Natural killer cell treated with Interleukin-12 subunit alpha and Interleukin-12 subunit beta and Interleukin-15 and Interleukin-18, amount 100 ng/mL, for 72 hours (primary cell): ENCODE measurements around the gene SLIT1. TPM values are rescaled to one million over a fixed set of nuclear protein-coding genes. Genes with fewer than 3 reads are reported as not detected.

Experiments used
- ATAC-seq, 2 donors: fragments of 150-1000 bp; cut with Tn5 transposase in 1 of 2; sonication (Bioruptor Pico), chemical (Tn5 transposase) in 1 of 2; 2 replicates each; pipeline ENCODE4 v1.10.0; 2021
- DNase-seq: peaks from one replicate; pipeline ENCODE4 v3.0.0; 2022; ENCODE audit warnings: low spot score
- H3K27ac Mint-ChIP-seq, 2 donors: 1 replicate in 1 of 2; 2 replicates in 1 of 2; pipeline ENCODE4 v1.8.0; 2022; ENCODE audit warnings: mixed read lengths in 2 of 2, mild to moderate bottlenecking in 1 of 2, moderate library complexity in 1 of 2
- H3K27me3 Mint-ChIP-seq, 2 donors: 1 replicate in 1 of 2; 2 replicates in 1 of 2; pipeline ENCODE4 v1.8.0; 2022; ENCODE audit warnings: mixed read lengths in 2 of 2
- H3K36me3 Mint-ChIP-seq: one replicate; pipeline ENCODE4 v1.8.0; 2022; ENCODE audit warnings: mixed read lengths
- H3K4me1 Mint-ChIP-seq, 2 donors: 1 replicate in 1 of 2; 2 replicates in 1 of 2; pipeline ENCODE4 v1.8.0; 2022; ENCODE audit warnings: low read depth in 2 of 2, mixed read lengths in 2 of 2, mild to moderate bottlenecking in 1 of 2
- H3K4me3 Mint-ChIP-seq: one replicate; pipeline ENCODE4 v1.8.0; 2022; ENCODE audit warnings: mixed read lengths
- H3K9me3 Mint-ChIP-seq: 2 replicates; pipeline ENCODE4 v1.8.0; 2022; ENCODE audit warnings: mixed read lengths
- total RNA-seq, 2 donors: library from RNA; stranded (reverse); gene quantifications; one replicate each; pipeline ENCODE4 v1.2.3, GENCODE V29; 2022

The SLIT1 gene
- total RNA-seq, 2 donors from 2014 or later: 0.48 to 0.78 TPM

- ATAC-seq (no peak), DNase-seq (no peak)
- Mint-ChIP-seq H3K36me3 (no peaks in the 10 kb centered on the region), H3K4me1 (no peaks in the 10 kb centered on the region), H3K27me3 (peaks cover 0 to under 1% of the 10 kb centered on the region in 2 donors), H3K4me3 (no peak overlapping the region), H3K9me3 (no peaks in the 10 kb centered on the region), H3K27ac (no peak overlapping the region)
These were observed 127.2 kb downstream of the SLIT1 start for GRCh38 chr10:97058521-97058920.

DNA sequence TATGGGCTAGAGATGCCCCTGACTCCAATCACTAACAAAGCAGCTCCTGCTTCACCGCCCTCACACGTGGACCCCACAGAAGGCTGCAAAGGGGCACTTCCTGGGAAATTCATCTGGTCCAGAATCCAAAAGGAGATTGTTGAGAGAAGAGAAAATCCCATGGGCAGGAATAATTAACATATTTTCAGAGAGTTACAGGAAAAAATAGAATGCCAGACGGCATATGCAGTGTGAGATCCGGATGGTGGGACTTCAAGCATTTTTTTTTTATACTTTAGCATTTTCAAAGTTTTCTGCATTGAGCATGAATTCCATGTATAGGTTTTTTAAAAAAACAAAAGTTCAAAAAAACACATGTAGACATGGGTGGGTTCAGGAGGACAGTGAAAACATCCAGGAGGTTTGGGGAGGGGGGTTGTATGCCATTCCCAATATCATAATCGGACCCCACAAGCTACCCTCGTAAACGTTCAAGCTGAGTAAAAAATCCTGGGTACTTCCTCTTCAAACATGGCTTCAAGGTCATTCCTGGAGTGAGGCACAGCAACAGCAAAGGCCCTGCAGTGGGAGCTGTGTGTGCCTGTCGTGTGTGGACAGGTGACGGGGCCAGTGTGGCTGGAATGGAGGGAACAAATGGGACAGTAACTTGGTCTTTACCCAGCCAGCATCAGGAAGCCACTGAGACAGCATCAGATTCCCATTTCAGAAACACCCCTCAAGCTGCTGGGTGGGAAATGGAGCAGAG, 128.1 kb downstream of the SLIT1 start:
- H3K36me3 Mint-ChIP-seq: no peaks in the 10 kb centered on the region
- no peak for ATAC-seq
- H3K27ac Mint-ChIP-seq: no peak overlapping the region
- H3K27me3 Mint-ChIP-seq: peaks cover 4 to 9% of the 10 kb centered on the region in 2 donors
- H3K4me1 Mint-ChIP-seq: no peaks in the 10 kb centered on the region
- DNase-seq: no peak
- H3K4me3 Mint-ChIP-seq: no peak overlapping the region
- no peaks in the 10 kb centered on the region for H3K9me3 Mint-ChIP-seq

- no peaks in the 10 kb centered on the region for H3K36me3 Mint-ChIP-seq
- peaks cover 4 to 14% of the 10 kb centered on the region in 2 donors for H3K27me3 Mint-ChIP-seq
- no peak for ATAC-seq
- H3K4me3 Mint-ChIP-seq: no peak overlapping the region
- H3K9me3 Mint-ChIP-seq: peaks cover under 1% of the 10 kb centered on the region
- peaks cover 0 to under 1% of the 10 kb centered on the region in 2 donors for H3K4me1 Mint-ChIP-seq
- no peak overlapping the region for H3K27ac Mint-ChIP-seq
- DNase-seq: no peak
These were observed 129.6 kb downstream of the SLIT1 start for GRCh38 chr10:97056003-97056630.

GRCh38 chr10:97053276-97053675, 132.5 kb downstream of the SLIT1 start:
- Mint-ChIP-seq H3K9me3 (peaks cover 3% of the 10 kb centered on the region), H3K27me3 (peaks cover 4 to 14% of the 10 kb centered on the region in 2 donors), H3K27ac (no peak overlapping the region), H3K36me3 (no peaks in the 10 kb centered on the region), H3K4me1 (peaks cover 0 to 4% of the 10 kb centered on the region in 2 donors), H3K4me3 (no peak overlapping the region)
- DNase-seq: no peak
- ATAC-seq: no peak

DNA sequence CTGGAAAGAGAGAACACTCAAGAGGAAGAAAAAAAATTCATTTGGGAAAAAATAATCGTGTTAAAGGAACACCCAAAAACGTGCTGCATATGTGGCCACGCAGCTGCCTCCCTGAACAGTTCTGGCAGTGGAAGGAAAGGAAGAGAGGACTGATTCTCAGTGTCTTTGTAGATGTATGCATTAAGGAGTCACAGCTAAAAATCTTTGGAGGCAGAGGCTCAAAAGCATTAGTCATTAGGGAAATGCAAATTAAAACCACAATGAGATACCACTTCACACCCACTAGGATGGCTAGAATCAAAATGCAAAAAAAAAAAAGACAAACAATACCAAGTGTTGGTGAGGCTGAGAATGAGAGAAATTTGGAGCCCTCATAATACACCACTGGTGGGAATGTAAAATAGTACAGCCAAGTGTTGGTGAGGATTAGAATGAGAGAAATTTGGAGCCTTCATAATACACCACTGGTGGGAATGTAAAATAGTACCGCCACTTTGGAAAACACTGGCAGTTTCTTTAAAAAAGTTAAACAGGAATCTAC, 134.7 kb downstream of the SLIT1 start:
- peak; percentile 18 for DNase-seq
- no peak for ATAC-seq
- Mint-ChIP-seq H3K36me3 (no peaks in the 10 kb centered on the region), H3K27me3 (peaks cover 4 to 14% of the 10 kb centered on the region in 2 donors), H3K9me3 (peaks cover 3% of the 10 kb centered on the region), H3K4me1 (peaks cover 0 to 4% of the 10 kb centered on the region in 2 donors), H3K4me3 (no peak overlapping the region), H3K27ac (no peak overlapping the region)

DNA sequence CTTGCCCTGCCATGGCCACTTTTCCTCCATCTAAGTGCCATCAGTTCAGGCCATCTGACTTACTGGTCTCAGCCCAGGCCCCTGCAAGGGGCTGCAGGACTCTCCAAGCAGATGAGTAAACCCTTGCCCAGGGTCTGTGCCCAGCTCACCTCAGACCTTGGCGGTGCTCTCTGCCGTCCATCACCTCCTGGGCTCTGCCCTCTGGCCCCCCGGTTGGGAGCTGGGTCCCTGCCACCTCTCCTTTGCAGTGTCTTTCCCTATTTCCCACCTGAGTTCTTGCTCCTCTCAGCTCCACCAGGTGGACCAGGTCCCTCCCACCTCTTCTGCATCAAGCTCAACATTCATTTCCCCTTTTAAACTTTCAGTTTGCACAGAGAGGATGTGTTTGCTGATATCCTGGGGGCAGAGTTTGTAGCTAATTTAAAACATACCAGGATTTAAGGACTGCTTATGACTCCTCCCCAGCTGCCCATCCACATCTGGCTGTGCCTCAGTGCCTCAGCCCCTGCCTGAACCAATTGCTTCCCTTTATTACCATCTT, 135.5 kb downstream of the SLIT1 start:
- Mint-ChIP-seq H3K4me3 (no peak overlapping the region), H3K4me1 (peaks cover 0 to 4% of the 10 kb centered on the region in 2 donors), H3K27ac (no peak overlapping the region), H3K36me3 (no peaks in the 10 kb centered on the region), H3K9me3 (peaks cover 3% of the 10 kb centered on the region), H3K27me3 (peaks cover 4 to 14% of the 10 kb centered on the region in 2 donors)
- DNase-seq (peak; percentile 38), ATAC-seq (no peak)

DNA sequence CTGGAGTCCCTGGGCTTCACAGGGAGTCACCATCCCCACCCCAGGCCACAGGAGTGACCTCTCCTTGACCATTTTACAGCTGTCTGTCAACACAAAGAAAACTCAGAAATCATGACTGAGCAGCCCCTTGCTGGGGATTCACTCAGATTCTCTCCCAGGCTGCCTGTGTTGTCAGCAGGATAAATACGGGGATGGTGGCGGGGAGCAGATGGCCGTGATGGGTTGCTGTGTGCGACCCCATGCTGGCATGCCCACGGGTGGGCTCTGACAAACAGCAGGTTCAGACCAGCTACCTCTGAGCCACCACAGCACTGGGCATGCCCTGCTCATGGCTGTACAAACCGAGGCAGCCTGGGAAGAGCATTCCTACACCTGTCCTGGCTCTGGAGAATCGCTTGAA, 136.1 kb downstream of the SLIT1 start:
- Mint-ChIP-seq H3K4me1 (peaks cover 0 to 4% of the 10 kb centered on the region in 2 donors), H3K27me3 (peaks cover 4 to 14% of the 10 kb centered on the region in 2 donors), H3K27ac (no peak overlapping the region), H3K9me3 (peaks cover 3% of the 10 kb centered on the region), H3K4me3 (no peak overlapping the region), H3K36me3 (no peaks in the 10 kb centered on the region)
- ATAC-seq (no peak), DNase-seq (peak; percentile 1)

- Mint-ChIP-seq H3K4me1 (peaks cover 0 to 4% of the 10 kb centered on the region in 2 donors), H3K4me3 (no peak overlapping the region)
- no peak for ATAC-seq
These were observed 136.9 kb downstream of the SLIT1 start for GRCh38 chr10:97048649-97049427.

DNA sequence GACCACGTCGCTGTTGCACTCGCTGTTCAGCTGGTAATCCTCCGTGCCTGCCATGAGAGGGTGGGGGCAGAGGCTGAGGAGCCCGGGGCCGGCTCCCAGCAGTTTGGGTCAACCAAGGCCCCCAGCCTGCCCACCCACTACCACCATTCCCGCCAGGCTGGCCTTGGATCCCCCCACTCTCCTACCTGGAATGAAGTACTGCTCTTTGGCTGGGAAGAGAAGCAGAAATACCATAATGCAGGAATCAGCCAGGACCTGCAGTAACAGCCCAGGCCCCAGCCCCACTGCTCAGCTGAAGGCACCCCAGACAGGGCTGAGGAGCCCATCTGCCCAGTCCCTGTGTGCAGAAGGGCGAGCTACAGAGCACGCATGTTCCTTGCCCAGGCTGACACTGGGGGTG, 138.0 kb downstream of the SLIT1 start:
- H3K9me3 Mint-ChIP-seq: peaks cover 3% of the 10 kb centered on the region
- peaks cover 0 to 4% of the 10 kb centered on the region in 2 donors for H3K4me1 Mint-ChIP-seq
- ATAC-seq (no peak), DNase-seq (peak; percentile 35)
- H3K27me3 Mint-ChIP-seq: peaks cover 0 to 6% of the 10 kb centered on the region in 2 donors
- no peak overlapping the region for H3K27ac Mint-ChIP-seq
- H3K4me3 Mint-ChIP-seq: no peak overlapping the region
- no peaks in the 10 kb centered on the region for H3K36me3 Mint-ChIP-seq

More at GRCh38 chr10:97048649-97049427, 136.9 kb downstream of the SLIT1 start:
- peaks cover 4 to 14% of the 10 kb centered on the region in 2 donors for H3K27me3 Mint-ChIP-seq
- H3K27ac Mint-ChIP-seq: no peak overlapping the region
- peak; percentile 50 for DNase-seq
- peaks cover 3% of the 10 kb centered on the region for H3K9me3 Mint-ChIP-seq
- no peaks in the 10 kb centered on the region for H3K36me3 Mint-ChIP-seq

DNA sequence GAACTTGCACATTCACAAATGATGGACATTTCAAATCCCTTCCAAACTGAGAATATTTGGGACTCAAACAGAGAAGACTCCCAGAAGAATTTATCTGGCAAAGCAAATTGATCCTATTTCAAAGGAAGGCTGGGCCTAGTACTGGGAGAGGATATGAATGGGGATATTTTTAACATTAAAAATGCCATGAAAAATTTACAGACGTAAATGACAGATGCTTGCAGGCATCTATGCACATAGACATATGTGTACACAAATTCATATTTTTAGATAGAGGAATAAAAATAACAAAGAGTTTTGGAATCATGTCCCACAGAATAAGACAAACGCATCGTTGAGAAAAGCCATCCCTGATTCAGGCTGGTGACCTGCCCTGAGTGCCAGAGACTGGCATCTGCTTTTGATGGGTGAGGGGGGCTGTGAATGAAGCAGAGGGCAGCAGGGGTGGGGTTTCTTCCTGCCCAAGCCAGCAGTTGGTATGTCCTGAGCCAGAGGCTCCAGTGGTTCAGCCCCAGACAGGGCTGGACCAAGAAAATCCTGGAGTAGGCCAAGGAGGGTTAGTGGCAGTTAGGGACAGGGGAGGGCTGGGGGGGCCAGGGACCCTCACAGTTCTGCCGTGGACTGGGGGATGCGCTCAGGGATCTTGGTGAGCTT, 138.5 kb downstream of the SLIT1 start:
- ATAC-seq: no peak
- H3K4me1 Mint-ChIP-seq: peaks cover 0 to 4% of the 10 kb centered on the region in 2 donors
- H3K9me3 Mint-ChIP-seq: peaks cover 3% of the 10 kb centered on the region
- no peak for DNase-seq
- H3K27ac Mint-ChIP-seq: no peak overlapping the region
- H3K4me3 Mint-ChIP-seq: no peak overlapping the region
- no peaks in the 10 kb centered on the region for H3K36me3 Mint-ChIP-seq
- H3K27me3 Mint-ChIP-seq: peaks cover 0 to under 1% of the 10 kb centered on the region in 2 donors

DNA sequence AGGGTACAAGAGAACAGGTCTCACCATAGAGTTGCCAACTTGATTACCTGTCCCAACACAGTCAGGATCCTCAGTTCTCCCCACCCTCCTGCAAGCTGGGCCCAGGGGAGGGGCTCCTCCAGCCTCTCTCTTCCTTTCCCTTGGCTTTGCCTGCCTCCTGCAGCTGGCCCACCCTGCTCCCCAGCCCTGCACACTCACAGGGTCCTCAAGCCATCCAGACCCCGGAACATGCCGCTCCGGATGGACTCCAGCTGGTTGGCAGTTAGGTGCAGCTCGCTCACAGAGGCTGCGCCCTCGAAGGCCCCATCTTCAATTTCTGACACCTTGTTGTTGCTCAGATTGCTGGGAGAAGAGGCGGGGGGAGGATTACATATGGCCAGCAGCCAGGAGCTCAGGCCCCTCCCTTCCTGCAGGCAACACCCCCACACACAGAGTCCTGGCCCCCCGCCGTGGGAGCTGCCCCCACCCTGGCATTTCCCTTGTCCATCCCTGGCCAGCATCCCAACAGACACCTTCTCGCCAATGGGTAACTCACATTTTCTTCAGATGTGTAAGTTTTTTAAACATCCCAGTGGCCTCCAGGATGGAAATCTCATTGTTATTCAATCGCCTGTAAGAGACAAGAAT, 139.2 kb downstream of the SLIT1 start:
- Mint-ChIP-seq H3K27ac (no peak overlapping the region), H3K27me3 (no peaks in the 10 kb centered on the region), H3K36me3 (no peaks in the 10 kb centered on the region), H3K4me3 (no peak overlapping the region), H3K4me1 (peaks cover 0 to 4% of the 10 kb centered on the region in 2 donors), H3K9me3 (peaks cover 3% of the 10 kb centered on the region)
- ATAC-seq: no peak
- DNase-seq: peak; percentile 39

DNA sequence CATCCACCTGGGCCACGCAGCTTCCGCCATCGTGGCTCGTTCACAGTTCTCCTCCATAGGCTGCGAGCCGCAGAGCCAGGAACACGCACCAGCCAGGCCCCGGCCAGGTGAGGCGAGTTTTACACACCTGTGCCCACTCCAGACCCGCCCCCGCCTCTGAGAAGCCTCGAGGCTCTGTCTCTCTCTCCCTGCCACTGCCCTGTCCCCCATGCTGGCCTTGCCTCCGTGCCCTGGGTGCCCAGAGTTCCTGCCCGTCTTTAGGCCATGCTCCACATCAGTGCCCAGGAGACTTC, 142.2 kb downstream of the SLIT1 start:
- no peak overlapping the region for H3K4me3 Mint-ChIP-seq
- H3K36me3 Mint-ChIP-seq: no peaks in the 10 kb centered on the region
- no peaks in the 10 kb centered on the region for H3K27me3 Mint-ChIP-seq
- no peaks in the 10 kb centered on the region for H3K9me3 Mint-ChIP-seq
- no peak overlapping the region for H3K27ac Mint-ChIP-seq
- ATAC-seq (peak in 1 of 2 donors; percentile 17), DNase-seq (no peak)
- H3K4me1 Mint-ChIP-seq: peaks cover under 1 to 2% of the 10 kb centered on the region in 2 donors
